ENCODE data around the gene PON2. TPM values are rescaled to one million over a fixed set of nuclear protein-coding genes. Genes with fewer than 3 reads are reported as not detected.

The PON2 gene
- total and polyA plus RNA-seq, 2 of the 13 experiments (the other 11 are each of a cell fraction or from before 2014, with no cell fraction given), result 202 to 217 TPM

- no TSS peak for BruUV-seq (replicated peaks)
- Histone ChIP-seq H3K9ac (ENCODE audit: insufficient read depth, low read depth, low read length) (no peak overlapping the region), H2AFZ (ENCODE audit: low read length) (no peak overlapping the region), H3K36me3 (replicated peaks in 1 of 2; ENCODE audit: control insufficient read depth in 1 of 2, insufficient read depth in 2 of 2, low read length in 2 of 2) (no peaks in the 10 kb centered on the region), H3K9me3 (ENCODE audit: low read length) (no peaks in the 10 kb centered on the region), H3K79me2 (ENCODE audit: insufficient read depth, low read length) (no peaks in the 10 kb centered on the region), H3K4me1 (ENCODE audit: insufficient read depth, low read length) (peaks cover 54% of the 10 kb centered on the region), H3K4me3 (replicated peaks in 1 of 3; ENCODE audit: insufficient read depth in 1 of 3, low read depth in 2 of 3, low read length in 3 of 3) (no peak overlapping the region), H3K27me3 (ENCODE audit: control insufficient read depth in 1 of 2, insufficient read depth in 2 of 2, low read length in 2 of 2) (no peaks in the 10 kb centered on the region), H3K27ac (ENCODE audit: extremely low read length, insufficient read depth, low read length) (no peak overlapping the region), H3K4me2 (ENCODE audit: low read depth, low read length) (no peak overlapping the region), H4K20me1 (ENCODE audit: insufficient read depth, low read length) (no peaks in the 10 kb centered on the region; the same call in 1 of the 2 replicates)
- 92% methylated on average over 2 of the region's 2 CpGs for WGBS (ENCODE audit: low lambda C conversion rate)
- in situ Hi-C loops (cut with HindIII; ENCODE audit: extremely low pct_ligation_motif_present, low pct_unique_long_range_greater_than_20kb), result loop anchor here (5.0 kb wide), 1 partner anchor 33 kb away; no protein-coding TSS in a partner anchor
- TF ChIP-seq JUNB (CRISPR knock-in tag; IDR thresholded peaks at IDR 0.05; ENCODE audit: borderline replicate concordance), result no peak
- TF ChIP-seq ZNF639 (CRISPR knock-in tag; conservative IDR thresholded peaks at IDR 0.05), result no peak
- TF ChIP-seq ZNF501 (CRISPR knock-in tag; IDR thresholded peaks at IDR 0.05), result no peak
- no peak for TF ChIP-seq RBAK (CRISPR knock-in tag; IDR thresholded peaks at IDR 0.05)
- TF ChIP-seq, protein P1, sequence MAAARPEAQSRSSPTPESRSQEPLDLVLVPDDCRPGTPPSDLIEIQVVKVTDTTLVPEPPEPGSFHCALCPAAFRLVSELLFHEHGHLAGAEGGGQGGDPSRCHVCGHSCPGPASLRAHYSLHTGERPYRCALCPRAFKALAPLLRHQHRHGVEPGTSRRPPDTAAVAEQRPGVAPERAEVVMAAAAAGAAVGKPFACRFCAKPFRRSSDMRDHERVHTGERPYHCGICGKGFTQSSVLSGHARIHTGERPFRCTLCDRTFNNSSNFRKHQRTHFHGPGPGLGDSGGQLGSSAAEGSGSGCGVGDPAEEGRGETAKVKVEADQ (CRISPR knock-in tag; IDR thresholded peaks at IDR 0.05; ENCODE audit: borderline replicate concordance), result no peak
- TF ChIP-seq ZNF629 (CRISPR knock-in tag; conservative IDR thresholded peaks at IDR 0.05), result no peak
- no peak for TF ChIP-seq NRL (CRISPR knock-in tag; IDR thresholded peaks at IDR 0.05; ENCODE audit: borderline replicate concordance)
- TF ChIP-seq MZF1 (CRISPR knock-in tag; IDR thresholded peaks at IDR 0.05; ENCODE audit: borderline replicate concordance), result no peak
- TF ChIP-seq ZNF276 (CRISPR knock-in tag; IDR thresholded peaks at IDR 0.05; ENCODE audit: low read depth), result no peak
- no peak for TF ChIP-seq FOXC1 (CRISPR knock-in tag; IDR thresholded peaks at IDR 0.05; ENCODE audit: borderline replicate concordance)
- TF ChIP-seq TMF1 (CRISPR knock-in tag; IDR thresholded peaks at IDR 0.05; ENCODE audit: low read depth), result no peak
- DNase-seq (ENCODE audit: low spot score) (no peak), FAIRE-seq (no peak), ATAC-seq (no peak)
- CTCF ChIA-PET (ENCODE audit: low intra/inter-chr PET ratio, low total read pairs), result no interaction called here
- POLR2A ChIA-PET, result interaction anchor here (1.6 kb wide), 2 partner anchors 10 to 48 kb away, joined by 3 to 6 read pairs; partner anchors contain the start of gene PON2
- intact Hi-C loops (cut with micrococcal nuclease; ENCODE audit: unreplicated experiment), result no loop called here
Observed at GRCh38 chr7:95444796-95445195, 10.0 kb upstream of the PON2 start.

Data from HepG2 (cell line).